Femur (tissue), 1 donor: ENCODE measurements around the gene NRCAM.
"Not testable (repeated sequence)": the region's sequence is repeated elsewhere in the genome, so short reads cannot be mapped to it uniquely, and the experiment has no call there.

Experiments used
- DNase-seq: peaks from one replicate; pipeline ENCODE4 v3.0.0-alpha.2; 2017

Gene NRCAM

GRCh38 chr7:108303332-108303731, 152.9 kb downstream of the NRCAM start:
- DNase-seq: no peak

- DNase-seq: no peak
Observed at GRCh38 chr7:108301387-108301786, 154.8 kb downstream of the NRCAM start.

GRCh38 chr7:108299251-108299973, 156.8 kb downstream of the NRCAM start:
- DNase-seq: no peak

GRCh38 chr7:108296911-108297310, 159.3 kb downstream of the NRCAM start:
- DNase-seq: no peak

- no peak for DNase-seq
Observed at GRCh38 chr7:108294595-108294994, 161.6 kb downstream of the NRCAM start.

- DNase-seq: no peak
Observed at GRCh38 chr7:108293149-108293612, 163.1 kb downstream of the NRCAM start.

- no peak for DNase-seq
Observed at GRCh38 chr7:108292541-108292940, 163.7 kb downstream of the NRCAM start.

- DNase-seq: no peak
Observed at GRCh38 chr7:108291791-108292440, 164.3 kb downstream of the NRCAM start.

- no peak for DNase-seq
Observed at GRCh38 chr7:108291152-108291508, 165.1 kb downstream of the NRCAM start.

- no peak for DNase-seq
Observed at GRCh38 chr7:108290459-108291151, 165.6 kb downstream of the NRCAM start.

- no peak for DNase-seq
Observed at GRCh38 chr7:108289852-108290251, 166.4 kb downstream of the NRCAM start.

GRCh38 chr7:108287857-108288256, 168.4 kb downstream of the NRCAM start:
- DNase-seq: no peak

GRCh38 chr7:108286290-108286904, 169.8 kb downstream of the NRCAM start:
- DNase-seq: no peak

- no peak for DNase-seq
Observed at GRCh38 chr7:108285778-108286177, 170.5 kb downstream of the NRCAM start.

GRCh38 chr7:108285003-108285368, 171.2 kb downstream of the NRCAM start:
- DNase-seq: no peak

GRCh38 chr7:108284349-108285002, 171.8 kb downstream of the NRCAM start:
- no peak for DNase-seq

GRCh38 chr7:108283252-108283651, 173.0 kb downstream of the NRCAM start:
- DNase-seq: no peak

- no peak for DNase-seq
Observed at GRCh38 chr7:108282427-108282996, 173.7 kb downstream of the NRCAM start.

- DNase-seq: no peak
Observed at GRCh38 chr7:108280136-108280535, 176.1 kb downstream of the NRCAM start.

- no peak for DNase-seq
Observed at GRCh38 chr7:108278776-108279175, 177.5 kb downstream of the NRCAM start.

GRCh38 chr7:108278281-108278680, 178.0 kb downstream of the NRCAM start:
- no peak for DNase-seq

- DNase-seq: not testable (repeated sequence)
Observed at GRCh38 chr7:108274447-108274846, 181.8 kb downstream of the NRCAM start.

- DNase-seq: not testable (repeated sequence)
Observed at GRCh38 chr7:108272891-108273290, 183.3 kb downstream of the NRCAM start.
